NCI-H2081 treated with DMSO at 0.1 percent for 48 hours (cell line): ENCODE data around the gene EZH2.

Experiments
- DNase-seq: peaks from one replicate; lab custom pipeline; 2025; lab: John Stamatoyannopoulos, UW

Gene EZH2

GRCh38 chr7:148898845-148899484, 14.9 kb upstream of the EZH2 start:
- DNase-seq: no peak

- DNase-seq: no peak
These were observed 10.5 kb upstream of the EZH2 start for GRCh38 chr7:148894591-148894990.

GRCh38 chr7:148893071-148893470, 9.0 kb upstream of the EZH2 start:
- DNase-seq: no peak

- no peak for DNase-seq
These were observed 4.2 kb upstream of the EZH2 start for GRCh38 chr7:148888300-148888699.

GRCh38 chr7:148886844-148887243, 2.8 kb upstream of the EZH2 start:
- no peak for DNase-seq

- peak; percentile 64 for DNase-seq
These were observed 370 bp upstream of the EZH2 start for GRCh38 chr7:148884299-148885022.

- DNase-seq: no peak
These were observed 634 bp downstream of the EZH2 start for GRCh38 chr7:148883266-148884048.

GRCh38 chr7:148882841-148883265, 1.2 kb downstream of the EZH2 start:
- DNase-seq: no peak

GRCh38 chr7:148882192-148882591, 1.9 kb downstream of the EZH2 start:
- no peak for DNase-seq

GRCh38 chr7:148878317-148878716, 5.8 kb downstream of the EZH2 start:
- DNase-seq: no peak

GRCh38 chr7:148877517-148877916, 6.6 kb downstream of the EZH2 start:
- DNase-seq: no peak

- DNase-seq: no peak
These were observed 11.9 kb downstream of the EZH2 start for GRCh38 chr7:148872188-148872587.

- DNase-seq: no peak
These were observed 12.5 kb downstream of the EZH2 start for GRCh38 chr7:148871551-148871950.

GRCh38 chr7:148871030-148871429, 13.1 kb downstream of the EZH2 start:
- DNase-seq: no peak

- no peak for DNase-seq
These were observed 15.8 kb downstream of the EZH2 start for GRCh38 chr7:148868378-148868674.

GRCh38 chr7:148867596-148868377, 16.3 kb downstream of the EZH2 start:
- DNase-seq: no peak

- no peak for DNase-seq
These were observed 17.7 kb downstream of the EZH2 start for GRCh38 chr7:148866362-148866761.

GRCh38 chr7:148865283-148865682, 18.8 kb downstream of the EZH2 start:
- no peak for DNase-seq

- DNase-seq: no peak
These were observed 20.8 kb downstream of the EZH2 start for GRCh38 chr7:148863324-148863723.

GRCh38 chr7:148862481-148862880, 21.6 kb downstream of the EZH2 start:
- no peak for DNase-seq

- no peak for DNase-seq
These were observed 25.6 kb downstream of the EZH2 start for GRCh38 chr7:148858489-148858888.

- DNase-seq: no peak
These were observed 27.2 kb downstream of the EZH2 start for GRCh38 chr7:148856891-148857290.

- DNase-seq: no peak
These were observed 27.6 kb downstream of the EZH2 start for GRCh38 chr7:148856578-148856881.
